Endothelial cell of umbilical vein (primary cell): ENCODE results near the gene IZUMO4. TPM values are rescaled to one million over a fixed set of nuclear protein-coding genes. Genes with fewer than 3 reads are reported as not detected.

Experiments used
- Bru-seq: library from RNA; stranded (reverse); fragments of 400-500 nt; gene quantifications from one replicate; lab custom pipeline; 2021; lab: Mats Ljungman, UMichigan
- BruChase-seq, 2 experiments: library from RNA; stranded (reverse); fragments of 400-500 nt; gene quantifications; one replicate each; lab custom pipeline; 2021; lab: Mats Ljungman, UMichigan
- BruUV-seq: library from RNA; stranded (reverse); fragments of 400-500 nt; replicated peaks from 2 replicates; lab custom pipeline; 2021; lab: Mats Ljungman, UMichigan
- CTCF ChIA-PET: fragments of 300-600, 350-600 bp; sonication (Branson Sonifier 250); formaldehyde crosslinking; loops from one replicate; lab custom pipeline; 2021; ENCODE audit warnings: antibody characterized with exemption, inconsistent platforms; lab: Charles Lee
- POLR2A ChIA-PET: fragments of 300-600, 350-600 bp; sonication (Branson Sonifier 250); formaldehyde crosslinking; loops from one replicate; lab custom pipeline; 2021; ENCODE audit warnings: antibody characterized with exemption, inconsistent platforms; lab: Charles Lee
- DNase-seq: peaks from one replicate; pipeline ENCODE4 v3.0.0-alpha.2; 2011; ENCODE audit warnings: low read depth, low spot score
- FAIRE-seq: peaks from 2 replicates; lab custom pipeline; 2011; peaks lifted over from hg19 to GRCh38; lab: Jason Lieb, UNC
- H2AFZ ChIP-seq: 2 replicates; pipeline ENCODE4 v1.6.0; 2012; ENCODE audit warnings: low read depth, low read length, control low read depth, inconsistent platforms
- H3K27ac ChIP-seq: 2 replicates; pipeline ENCODE4 v1.5.1; 2011; ENCODE audit warnings: low read depth, mild to moderate bottlenecking, control low read depth, low read length, moderate library complexity; ENCODE audit not compliant: insufficient read depth
- H3K27me3 ChIP-seq, 2 experiments: 2 replicates each; pipeline versions ENCODE4 v1.6.0 to v1.6.1; 2011; ENCODE audit warnings: low read length in 2 of 2, mixed read lengths in 1 of 2; ENCODE audit not compliant: control insufficient read depth in 2 of 2, insufficient read depth in 2 of 2
- H3K36me3 ChIP-seq, 2 experiments: 2 replicates in 1 of 2; 3 replicates in 1 of 2; pipeline ENCODE4 v1.5.1; 2011; ENCODE audit warnings: low read length in 2 of 2, mild to moderate bottlenecking in 1 of 2, moderate library complexity in 1 of 2; ENCODE audit not compliant: control insufficient read depth in 2 of 2, insufficient read depth in 2 of 2; ENCODE audit errors: extremely low read depth in 1 of 2
- H3K4me1 ChIP-seq: 3 replicates; pipeline ENCODE4 v1.5.1; 2011; ENCODE audit warnings: mild to moderate bottlenecking, low read length; ENCODE audit not compliant: control insufficient read depth, insufficient read depth; ENCODE audit errors: extremely low read depth
- H3K4me2 ChIP-seq: 2 replicates; pipeline ENCODE4 v1.6.1; 2011; ENCODE audit warnings: low read length, control low read depth, mixed read lengths; ENCODE audit not compliant: insufficient read depth
- H3K4me3 ChIP-seq, 3 experiments: fragments of 200-600 bp in 1 of 3; sonication (generic), shearing (Covaris generic) in 1 of 3; replicated peaks in 1 of 3; 2 replicates each; pipeline ENCODE4 v1.5.1; 2011 to 2016; ENCODE audit warnings: control low read depth in 3 of 3, low read length in 3 of 3, mild to moderate bottlenecking in 2 of 3, inconsistent platforms in 1 of 3, low read depth in 1 of 3, moderate library complexity in 1 of 3; ENCODE audit not compliant: insufficient read depth in 1 of 3
- H3K79me2 ChIP-seq: 2 replicates; pipeline ENCODE4 v1.6.0; 2012; ENCODE audit warnings: low read length, inconsistent platforms; ENCODE audit not compliant: control insufficient read depth, insufficient read depth
- H3K9ac ChIP-seq: replicated peaks from 2 replicates; pipeline ENCODE3; 2011; ENCODE audit warnings: low read length, control low read depth; ENCODE audit not compliant: insufficient read depth; ENCODE audit errors: extremely low read depth
- H3K9me1 ChIP-seq: replicated peaks from 3 replicates; pipeline ENCODE4 v1.6.0; 2011; ENCODE audit warnings: mild to moderate bottlenecking, low read length; ENCODE audit not compliant: control insufficient read depth, insufficient read depth; ENCODE audit errors: extremely low read depth
- H3K9me3 ChIP-seq: replicated peaks from 2 replicates; pipeline ENCODE4 v1.5.1; 2012; ENCODE audit warnings: low read length, inconsistent platforms; ENCODE audit not compliant: control insufficient read depth, insufficient read depth
- H4K20me1 ChIP-seq: replicated peaks from 2 replicates; pipeline ENCODE3; 2011; ENCODE audit warnings: mild to moderate bottlenecking, low read length; ENCODE audit not compliant: control insufficient read depth, insufficient read depth; ENCODE audit errors: extremely low read depth
- JUN ChIP-seq: IDR thresholded peaks from 2 replicates; pipeline ENCODE4 v1.6.1; 2011; ENCODE audit warnings: borderline replicate concordance, low read depth; ENCODE audit not compliant: insufficient read length, insufficient read depth
- MYC ChIP-seq: IDR thresholded peaks from one replicate; pipeline ENCODE4 v1.6.1; 2011; ENCODE audit warnings: mild to moderate bottlenecking, low read depth, low read length
- dilution Hi-C: fragments of 300-500 bp; cut with MboI; formaldehyde crosslinking; loops from one replicate; pipeline ENCODE4 v1.15.0; 2019; ENCODE audit warnings: low sequenced_read_pairs; ENCODE audit not compliant: extremely low pct_ligation_motif_present
- intact Hi-C: fragments of 100-400 bp; cut with micrococcal nuclease; formaldehyde crosslinking; loops from one replicate; pipeline ENCODE4 v1.10.0; 2022
- long read RNA-seq: library from polyadenylated mRNA; stranded (forward); transcript quantifications from one replicate; pipeline ENCODE4 v2.0.0, GENCODE V29; 2021
- polyA minus RNA-seq, 3 experiments: library from RNA; depleted of rRNA, polyadenylated mRNA; stranded (reverse); fragments of >200 nt; gene quantifications; 1 replicate in 1 of 3; 2 replicates in 2 of 3; pipeline ENCODE4 v1.2.3, GENCODE V29; 2011
- polyA plus RNA-seq, 4 experiments: library from polyadenylated mRNA; depleted of rRNA in 3 of 4; stranded (reverse) in 3 of 4; unstranded in 1 of 4; fragments of >200 nt; gene quantifications; 2 replicates each; pipeline versions ENCODE4 v1.2.1 to v1.2.3, GENCODE V29; 2011 to 2012; ENCODE audit warnings: missing spikeins in 1 of 4
- total RNA-seq: library from RNA; stranded (reverse); gene quantifications from 2 replicates; pipeline ENCODE4 v1.2.3, GENCODE V29; 2021
- TF ChIP-seq, protein P1 (sequence below), 2 donors: IDR thresholded peaks; 1 replicate in 1 of 2; 2 replicates in 1 of 2; pipeline ENCODE4 v1.5.1; 2011; ENCODE audit warnings: low read length in 2 of 2, mild to moderate bottlenecking in 2 of 2, moderate library complexity in 2 of 2, control low read depth in 1 of 2, inconsistent platforms in 1 of 2, low read depth in 1 of 2; ENCODE audit not compliant: insufficient read depth in 1 of 2; ENCODE audit errors: extremely low read depth in 1 of 2

The IZUMO4 gene, protein sequence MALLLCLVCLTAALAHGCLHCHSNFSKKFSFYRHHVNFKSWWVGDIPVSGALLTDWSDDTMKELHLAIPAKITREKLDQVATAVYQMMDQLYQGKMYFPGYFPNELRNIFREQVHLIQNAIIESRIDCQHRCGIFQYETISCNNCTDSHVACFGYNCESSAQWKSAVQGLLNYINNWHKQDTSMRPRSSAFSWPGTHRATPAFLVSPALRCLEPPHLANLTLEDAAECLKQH
- total RNA-seq (1.1 and 2.0 TPM in 2 replicates), polyA plus RNA-seq (2.0 and 3.2 TPM in 2 replicates), polyA minus RNA-seq (1.00 TPM in 1 of 2 replicates, not detected in the other), Bru-seq, nascent RNA (percentile 24 among the genes with signal in this experiment), BruChase-seq, experiment 1, labeled RNA remaining after a 6-hour chase (percentile 16 among the genes with signal in this experiment), BruChase-seq, experiment 2, labeled RNA remaining after a 2-hour chase (not detected)
- 0.52 and 0.78 TPM in 2 replicates for polyA plus RNA-seq (2011; cell fraction: cytosol; rRNA removed)
- 14.4 and 15.3 TPM in 2 replicates for polyA plus RNA-seq (2011; cell fraction: nucleus; rRNA removed)
- 0.87 and 1.3 TPM in 2 replicates for polyA plus RNA-seq (2012)
- not detected for polyA minus RNA-seq (2011; cell fraction: cytosol; rRNA and poly(A)+ RNA removed)
- 1.5 TPM in 2 replicates for polyA minus RNA-seq (2011; cell fraction: nucleus; rRNA and poly(A)+ RNA removed)
- long read RNA-seq, result 0 reads

DNA sequence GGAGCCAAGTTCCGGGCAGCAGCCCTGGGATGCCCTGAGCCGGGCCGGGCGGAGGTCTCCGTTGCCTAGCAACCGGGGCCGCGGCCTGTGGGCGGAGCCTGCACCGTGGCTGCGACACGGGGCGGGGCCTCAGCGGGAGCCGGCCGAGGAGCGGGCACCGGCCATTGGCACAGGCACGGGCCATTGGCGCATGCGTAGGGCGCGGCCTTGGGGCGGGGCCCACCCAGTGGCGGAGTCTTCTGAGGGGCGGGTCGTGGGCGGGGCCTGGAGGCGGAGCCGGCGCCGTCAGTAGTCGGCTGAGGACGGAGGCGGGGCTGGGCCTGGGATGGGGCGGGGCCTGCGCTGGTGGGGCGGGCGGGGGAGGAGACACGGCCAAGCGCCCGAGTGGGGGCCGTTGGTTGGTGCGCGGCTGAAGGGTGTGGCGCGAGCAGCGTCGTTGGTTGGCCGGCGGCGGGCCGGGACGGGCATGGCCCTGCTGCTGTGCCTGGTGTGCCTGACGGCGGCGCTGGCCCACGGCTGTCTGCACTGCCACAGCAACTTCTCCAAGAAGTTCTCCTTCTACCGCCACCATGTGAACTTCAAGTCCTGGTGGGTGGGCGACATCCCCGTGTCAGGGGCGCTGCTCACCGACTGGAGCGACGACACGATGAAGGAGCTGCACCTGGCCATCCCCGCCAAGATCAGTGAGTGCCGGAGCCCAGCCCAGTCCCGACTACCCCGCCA is at the start of gene IZUMO4:
Gene IZUMO4 (plus strand): TSS at position 436 of the 723 bp plus-strand sequence. CDS start 31 bp downstream, at position 467.
- peak; percentile 97 for DNase-seq
- Histone ChIP-seq H3K27ac (peak within 1 kb of the TSS; percentile 75), H3K9me1 (no peaks in the 10 kb centered on the region), H3K9ac (peak within 1 kb of the TSS; percentile 76), H4K20me1 (no peaks in the 10 kb centered on the region), H3K27me3 (no peaks in the 10 kb centered on the region), H2AFZ (peak within 1 kb of the TSS; percentile 87), H3K4me3 (peak within 1 kb of the TSS; percentile 58 to 90 (median 75)), H3K4me2 (peak within 1 kb of the TSS; percentile 87), H3K9me3 (no peaks in the 10 kb centered on the region), H3K4me1 (peaks cover 13% of the 10 kb centered on the region), H3K79me2 (peaks cover 28% of the 10 kb centered on the region), H3K36me3 (peaks cover 0 to 21% of the 10 kb centered on the region in 2 experiments)
- ChIA-PET POLR2A (no interaction called here), CTCF (interaction anchor here (1.0 kb wide), 1 partner anchor 9 kb away, joined by 3 read pairs; no protein-coding TSS in a partner anchor)
- no TSS peak for BruUV-seq
- intact Hi-C loops, result loop anchor here (1.0 kb wide), 5 partner anchors 11 to 233 kb away; partner anchors contain the start of genes AP3D1, KLF16 and MKNK2
- dilution Hi-C loops, result no loop called here
- TF ChIP-seq JUN, result no peak
- TF ChIP-seq MYC, result no peak
- TF ChIP-seq, protein P1, sequence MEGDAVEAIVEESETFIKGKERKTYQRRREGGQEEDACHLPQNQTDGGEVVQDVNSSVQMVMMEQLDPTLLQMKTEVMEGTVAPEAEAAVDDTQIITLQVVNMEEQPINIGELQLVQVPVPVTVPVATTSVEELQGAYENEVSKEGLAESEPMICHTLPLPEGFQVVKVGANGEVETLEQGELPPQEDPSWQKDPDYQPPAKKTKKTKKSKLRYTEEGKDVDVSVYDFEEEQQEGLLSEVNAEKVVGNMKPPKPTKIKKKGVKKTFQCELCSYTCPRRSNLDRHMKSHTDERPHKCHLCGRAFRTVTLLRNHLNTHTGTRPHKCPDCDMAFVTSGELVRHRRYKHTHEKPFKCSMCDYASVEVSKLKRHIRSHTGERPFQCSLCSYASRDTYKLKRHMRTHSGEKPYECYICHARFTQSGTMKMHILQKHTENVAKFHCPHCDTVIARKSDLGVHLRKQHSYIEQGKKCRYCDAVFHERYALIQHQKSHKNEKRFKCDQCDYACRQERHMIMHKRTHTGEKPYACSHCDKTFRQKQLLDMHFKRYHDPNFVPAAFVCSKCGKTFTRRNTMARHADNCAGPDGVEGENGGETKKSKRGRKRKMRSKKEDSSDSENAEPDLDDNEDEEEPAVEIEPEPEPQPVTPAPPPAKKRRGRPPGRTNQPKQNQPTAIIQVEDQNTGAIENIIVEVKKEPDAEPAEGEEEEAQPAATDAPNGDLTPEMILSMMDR (IDR thresholded peaks at IDR 0.05; ENCODE audit: extremely low read depth in 1 of 2, insufficient read depth in 1 of 2, low read depth in 1 of 2, low read length in 2 of 2), result peak in 1 of 2 donors; percentile 58
- FAIRE-seq, result peak; percentile 99
